ENCODE results near the gene ITPKA.

DNA sequence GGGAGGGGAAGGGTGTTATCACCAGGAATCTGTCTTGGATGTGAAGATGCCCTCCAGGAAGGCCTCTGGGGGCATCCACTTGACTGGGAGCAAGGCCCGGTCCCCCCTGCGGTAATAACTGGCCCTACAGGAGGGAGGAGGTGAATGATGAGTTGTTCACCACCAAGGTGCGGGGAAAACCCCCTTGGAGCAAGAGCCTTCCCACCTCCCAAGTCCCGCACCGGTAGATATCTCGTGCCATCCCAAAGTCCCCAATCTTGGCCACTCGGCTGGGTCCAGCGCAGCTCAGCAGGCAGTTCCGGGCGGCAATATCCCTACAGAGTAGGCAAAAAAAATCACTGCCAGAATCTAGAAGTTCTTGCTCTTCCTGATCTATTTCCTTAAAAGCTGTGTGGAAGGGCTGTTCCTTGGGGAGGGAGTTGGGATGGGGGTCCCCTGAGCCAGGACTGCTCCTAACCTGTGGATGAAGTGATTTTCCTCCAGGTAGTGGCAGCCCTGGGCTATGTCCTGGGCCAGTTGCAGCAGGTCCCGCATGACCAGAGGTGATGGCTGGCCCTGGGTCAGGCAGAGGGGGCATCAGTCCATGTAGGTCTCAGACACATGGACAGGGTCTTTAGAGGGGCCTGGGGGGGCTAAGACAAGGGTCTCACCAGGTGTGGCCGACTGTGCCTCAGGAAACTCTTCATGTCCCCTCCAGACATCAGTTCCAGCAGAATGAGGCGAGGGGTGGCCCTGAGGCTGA, 11.2 kb downstream of the ITPKA start:
- TF ChIP-seq, protein P1, sequence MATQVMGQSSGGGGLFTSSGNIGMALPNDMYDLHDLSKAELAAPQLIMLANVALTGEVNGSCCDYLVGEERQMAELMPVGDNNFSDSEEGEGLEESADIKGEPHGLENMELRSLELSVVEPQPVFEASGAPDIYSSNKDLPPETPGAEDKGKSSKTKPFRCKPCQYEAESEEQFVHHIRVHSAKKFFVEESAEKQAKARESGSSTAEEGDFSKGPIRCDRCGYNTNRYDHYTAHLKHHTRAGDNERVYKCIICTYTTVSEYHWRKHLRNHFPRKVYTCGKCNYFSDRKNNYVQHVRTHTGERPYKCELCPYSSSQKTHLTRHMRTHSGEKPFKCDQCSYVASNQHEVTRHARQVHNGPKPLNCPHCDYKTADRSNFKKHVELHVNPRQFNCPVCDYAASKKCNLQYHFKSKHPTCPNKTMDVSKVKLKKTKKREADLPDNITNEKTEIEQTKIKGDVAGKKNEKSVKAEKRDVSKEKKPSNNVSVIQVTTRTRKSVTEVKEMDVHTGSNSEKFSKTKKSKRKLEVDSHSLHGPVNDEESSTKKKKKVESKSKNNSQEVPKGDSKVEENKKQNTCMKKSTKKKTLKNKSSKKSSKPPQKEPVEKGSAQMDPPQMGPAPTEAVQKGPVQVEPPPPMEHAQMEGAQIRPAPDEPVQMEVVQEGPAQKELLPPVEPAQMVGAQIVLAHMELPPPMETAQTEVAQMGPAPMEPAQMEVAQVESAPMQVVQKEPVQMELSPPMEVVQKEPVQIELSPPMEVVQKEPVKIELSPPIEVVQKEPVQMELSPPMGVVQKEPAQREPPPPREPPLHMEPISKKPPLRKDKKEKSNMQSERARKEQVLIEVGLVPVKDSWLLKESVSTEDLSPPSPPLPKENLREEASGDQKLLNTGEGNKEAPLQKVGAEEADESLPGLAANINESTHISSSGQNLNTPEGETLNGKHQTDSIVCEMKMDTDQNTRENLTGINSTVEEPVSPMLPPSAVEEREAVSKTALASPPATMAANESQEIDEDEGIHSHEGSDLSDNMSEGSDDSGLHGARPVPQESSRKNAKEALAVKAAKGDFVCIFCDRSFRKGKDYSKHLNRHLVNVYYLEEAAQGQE (IDR thresholded peaks at IDR 0.05; ENCODE audit: insufficient read depth in 1 of 2, low read depth in 2 of 2, low read length in 1 of 2), result no peak
- TF ChIP-seq, protein P2, sequence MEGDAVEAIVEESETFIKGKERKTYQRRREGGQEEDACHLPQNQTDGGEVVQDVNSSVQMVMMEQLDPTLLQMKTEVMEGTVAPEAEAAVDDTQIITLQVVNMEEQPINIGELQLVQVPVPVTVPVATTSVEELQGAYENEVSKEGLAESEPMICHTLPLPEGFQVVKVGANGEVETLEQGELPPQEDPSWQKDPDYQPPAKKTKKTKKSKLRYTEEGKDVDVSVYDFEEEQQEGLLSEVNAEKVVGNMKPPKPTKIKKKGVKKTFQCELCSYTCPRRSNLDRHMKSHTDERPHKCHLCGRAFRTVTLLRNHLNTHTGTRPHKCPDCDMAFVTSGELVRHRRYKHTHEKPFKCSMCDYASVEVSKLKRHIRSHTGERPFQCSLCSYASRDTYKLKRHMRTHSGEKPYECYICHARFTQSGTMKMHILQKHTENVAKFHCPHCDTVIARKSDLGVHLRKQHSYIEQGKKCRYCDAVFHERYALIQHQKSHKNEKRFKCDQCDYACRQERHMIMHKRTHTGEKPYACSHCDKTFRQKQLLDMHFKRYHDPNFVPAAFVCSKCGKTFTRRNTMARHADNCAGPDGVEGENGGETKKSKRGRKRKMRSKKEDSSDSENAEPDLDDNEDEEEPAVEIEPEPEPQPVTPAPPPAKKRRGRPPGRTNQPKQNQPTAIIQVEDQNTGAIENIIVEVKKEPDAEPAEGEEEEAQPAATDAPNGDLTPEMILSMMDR (IDR thresholded peaks at IDR 0.05), result no peak
- no peak for TF ChIP-seq POLR2AphosphoS5 (IDR thresholded peaks at IDR 0.05; ENCODE audit: low read depth, low read length)

Measured in Panc1 (cell line).